SK-N-MC (cell line): Measurements from ENCODE around the gene CNOT10.

Experiments used
- EZH2 ChIP-seq: fragments of 200-600 bp; sonication (generic); IDR thresholded peaks from one replicate; pipeline ENCODE4 v1.6.1; 2017; ENCODE audit warnings: antibody characterized with exemption
- FOXP2 ChIP-seq: optimal IDR thresholded peaks from 2 replicates; pipeline ENCODE3; 2011; ENCODE audit warnings: mild to moderate bottlenecking, moderate library complexity; ENCODE audit not compliant: insufficient read depth; ENCODE audit errors: extremely low read length, control extremely low read depth
- POLR2AphosphoS5 ChIP-seq: IDR thresholded peaks from 2 replicates; pipeline ENCODE4 v1.6.1; 2012; ENCODE audit warnings: mild to moderate bottlenecking, low read depth, low read length, borderline replicate concordance

GRCh38 chr3:32743934-32744333 lies 58.9 kb downstream of the CNOT10 start:
- TF ChIP-seq POLR2AphosphoS5 (no peak), EZH2 (no peak), FOXP2 (no peak)
